SK-N-SH treated with all-trans-retinoic acid at 6 μM for 48 hours (cell line): ENCODE measurements around the gene SARS2.

ENCODE experiments used
- ATAC-seq: fragments of 200-7000 bp; cut with Tn5 transposase; 3 replicates; pipeline ENCODE4 v1.9.1; 2020; ENCODE audit warnings: mild to moderate bottlenecking, moderate library complexity
- ARNTL ChIP-seq: fragments of 450-650 bp; formaldehyde crosslinking; IDR thresholded peaks from 2 replicates; pipeline ENCODE4 v1.5.0; 2020; ENCODE audit warnings: low read depth, mild to moderate bottlenecking, moderate library complexity, borderline replicate concordance
- BACH2 ChIP-seq: fragments of 250-450 bp; sonication (Bioruptor Pico); IDR thresholded peaks from 2 replicates; pipeline ENCODE4 v1.9.0; 2021; ENCODE audit warnings: mild to moderate bottlenecking, borderline replicate concordance
- CREB5 ChIP-seq: fragments of 250-450 bp; sonication (Bioruptor Pico); IDR thresholded peaks from 2 replicates; pipeline ENCODE4 v1.5.1; 2020; ENCODE audit warnings: low read depth, mild to moderate bottlenecking, moderate library complexity
- CSRNP3 ChIP-seq: fragments of 250-450 bp; sonication (Bioruptor Pico); IDR thresholded peaks from 2 replicates; pipeline ENCODE4 v1.5.1; 2021; ENCODE audit warnings: mild to moderate bottlenecking, moderate library complexity
- GLIS3 ChIP-seq: fragments of 250-450 bp; sonication (Bioruptor Pico); IDR thresholded peaks from 2 replicates; pipeline ENCODE4 v1.5.0; 2020; ENCODE audit warnings: mild to moderate bottlenecking, moderate library complexity
- ISL1 ChIP-seq: fragments of 250-450 bp; sonication (Bioruptor Pico); IDR thresholded peaks from 2 replicates; pipeline ENCODE4 v2.1.2; 2022; ENCODE audit warnings: mild to moderate bottlenecking, moderate library complexity
- OSR1 ChIP-seq: fragments of 250-450 bp; sonication (Bioruptor Pico); IDR thresholded peaks from 2 replicates; pipeline ENCODE4 v1.8.0; 2022; ENCODE audit warnings: moderate library complexity, mild to moderate bottlenecking, inconsistent platforms
- PATZ1 ChIP-seq: fragments of 250-450 bp; sonication (Bioruptor Pico); IDR thresholded peaks from 2 replicates; pipeline ENCODE4 v1.8.0; 2020; ENCODE audit warnings: mild to moderate bottlenecking, moderate library complexity, borderline replicate concordance
- POU6F1 ChIP-seq: fragments of 250-450 bp; sonication (Bioruptor Pico); IDR thresholded peaks from 2 replicates; pipeline ENCODE4 v1.8.0; 2021; ENCODE audit warnings: low read depth, mild to moderate bottlenecking, moderate library complexity, borderline replicate concordance
- PPARA ChIP-seq: fragments of 250-450 bp; sonication (Bioruptor Pico); IDR thresholded peaks from 2 replicates; pipeline ENCODE4 v1.5.0; 2020; ENCODE audit warnings: mild to moderate bottlenecking, borderline replicate concordance
- TCF4 ChIP-seq: fragments of 250-450 bp; sonication (Bioruptor Pico); IDR thresholded peaks from 2 replicates; pipeline ENCODE4 v1.8.0; 2021; ENCODE audit warnings: mild to moderate bottlenecking, moderate library complexity, borderline replicate concordance
- TSHZ2 ChIP-seq: fragments of 250-450 bp; sonication (Bioruptor Pico); IDR thresholded peaks from 2 replicates; pipeline ENCODE4 v1.5.0; 2020; ENCODE audit warnings: mild to moderate bottlenecking, moderate library complexity
- ZFP3 ChIP-seq: fragments of 250-450 bp; sonication (Bioruptor Pico); IDR thresholded peaks from 2 replicates; pipeline ENCODE4 v1.5.0; 2020; ENCODE audit warnings: mild to moderate bottlenecking, moderate library complexity
- ZFP30 ChIP-seq: fragments of 450-650 bp; formaldehyde crosslinking; IDR thresholded peaks from 2 replicates; pipeline ENCODE4 v1.5.0; 2022; ENCODE audit warnings: mild to moderate bottlenecking, moderate library complexity
- ZNF565 ChIP-seq: fragments of 450-650 bp; formaldehyde crosslinking; conservative IDR thresholded peaks from 2 replicates; pipeline ENCODE4 v1.5.0; 2020; ENCODE audit warnings: low read depth, mild to moderate bottlenecking, moderate library complexity
- ZNF70 ChIP-seq: fragments of 450-650 bp; formaldehyde crosslinking; IDR thresholded peaks from 2 replicates; pipeline ENCODE4 v1.5.0; 2020; ENCODE audit warnings: mild to moderate bottlenecking, moderate library complexity
- ZNF8 ChIP-seq: fragments of 450-650 bp; formaldehyde crosslinking; IDR thresholded peaks from 2 replicates; pipeline ENCODE4 v1.5.0; 2020; ENCODE audit warnings: mild to moderate bottlenecking, moderate library complexity

The SARS2 gene

GRCh38 chr19:38921420-38922274, 8.9 kb downstream of the SARS2 start:
- TF ChIP-seq CREB5 (CRISPR knock-in tag) (no peak), CSRNP3 (CRISPR knock-in tag) (no peak), TCF4 (CRISPR knock-in tag) (no peak), ZNF565 (CRISPR knock-in tag) (no peak), ZFP30 (CRISPR knock-in tag) (no peak), ZFP3 (CRISPR knock-in tag) (no peak), ISL1 (CRISPR knock-in tag) (no peak), GLIS3 (CRISPR knock-in tag) (no peak), ZNF8 (CRISPR knock-in tag) (no peak), ZNF70 (CRISPR knock-in tag) (no peak), OSR1 (CRISPR knock-in tag) (no peak), PATZ1 (CRISPR knock-in tag) (no peak), BACH2 (CRISPR knock-in tag) (no peak), ARNTL (CRISPR knock-in tag) (no peak)
- ATAC-seq, result no peak

GRCh38 chr19:38920602-38921419, 9.8 kb downstream of the SARS2 start:
- no peak for ATAC-seq
- no peak for TF ChIP-seq TSHZ2
- no peak for TF ChIP-seq PPARA (CRISPR knock-in tag)
- TF ChIP-seq PATZ1 (CRISPR knock-in tag), result no peak
- no peak for TF ChIP-seq POU6F1
- no peak for TF ChIP-seq CSRNP3 (CRISPR knock-in tag)
